Gastrocnemius medialis (tissue), 4 donors: ENCODE results near the gene MYO16.

Experiments used
- CTCF ChIP-seq, 5 experiments: fragments of 450-650 bp in 3 of 5; fragments of 200-600 bp in 2 of 5; sonication (generic) in 2 of 5; IDR thresholded peaks in 4 of 5; conservative IDR thresholded peaks in 1 of 5; 1 replicate in 4 of 5; 2 replicates in 1 of 5; pipeline ENCODE4 v1.5.1; 2016 to 2019; ENCODE audit warnings: antibody characterized with exemption in 5 of 5, mild to moderate bottlenecking in 3 of 5, moderate library complexity in 3 of 5
- POLR2A ChIP-seq, 2 donors: fragments of 450-650 bp; IDR thresholded peaks; one replicate each; pipeline ENCODE4 v1.6.1; 2017; ENCODE audit warnings: antibody characterized with exemption in 2 of 2, mild to moderate bottlenecking in 2 of 2, moderate library complexity in 2 of 2

GRCh38 chr13:108787700-108788414, 158.4 kb downstream of the MYO16 start:
- TF ChIP-seq POLR2A (IDR thresholded peaks at IDR 0.05) (no peak), CTCF (IDR thresholded peaks at IDR 0.05 in 4 of 5, conservative IDR thresholded peaks at IDR 0.05 in 1 of 5) (no peak)
